Smooth muscle cell (in vitro differentiated cells): ENCODE data around the gene ACADL. TPM values are rescaled to one million over a fixed set of nuclear protein-coding genes. Genes with fewer than 3 reads are reported as not detected.

Source experiments
- DNase-seq: peaks from one replicate; lab custom pipeline; 2025; ENCODE audit not compliant: unreplicated experiment; lab: John Stamatoyannopoulos, UW
- H2AFZ ChIP-seq: fragments of 200-600 bp; sonication (generic); 2 replicates; pipeline ENCODE4 v1.6.0; 2016; ENCODE audit warnings: antibody characterized with exemption, low read depth, mild to moderate bottlenecking
- H3F3A ChIP-seq: fragments of 200-600 bp; sonication (generic); 2 replicates; pipeline ENCODE4 v1.6.0; 2017; ENCODE audit warnings: antibody characterized with exemption, low read depth
- H3K27ac ChIP-seq: fragments of 200-600 bp; sonication (generic); 2 replicates; pipeline ENCODE4 v1.5.1; 2016; ENCODE audit warnings: low read depth, mild to moderate bottlenecking
- H3K27me3 ChIP-seq: fragments of 200-600 bp; sonication (generic); 2 replicates; pipeline ENCODE4 v1.6.1; 2016; ENCODE audit warnings: low read depth, mild to moderate bottlenecking
- H3K36me3 ChIP-seq: fragments of 200-600 bp; sonication (generic); 2 replicates; pipeline ENCODE4 v1.5.1; 2016; ENCODE audit warnings: low read depth
- H3K4me1 ChIP-seq: fragments of 200-600 bp; sonication (generic); 2 replicates; pipeline ENCODE4 v1.5.1; 2016; ENCODE audit warnings: low read depth
- H3K4me2 ChIP-seq: fragments of 200-600 bp; sonication (generic); 2 replicates; pipeline ENCODE4 v1.6.0; 2016; ENCODE audit warnings: mild to moderate bottlenecking
- H3K4me3 ChIP-seq: fragments of 200-600 bp; sonication (generic); 2 replicates; pipeline ENCODE4 v1.5.1; 2016; ENCODE audit warnings: mild to moderate bottlenecking
- H3K79me2 ChIP-seq: fragments of 200-600 bp; sonication (generic); 2 replicates; pipeline ENCODE4 v1.6.0; 2016; ENCODE audit warnings: low read depth, mild to moderate bottlenecking
- H3K9ac ChIP-seq: fragments of 200-600 bp; sonication (generic); 2 replicates; pipeline ENCODE4 v1.6.0; 2016; ENCODE audit warnings: low read depth
- H3K9me3 ChIP-seq: fragments of 200-600 bp; sonication (generic); replicated peaks from 2 replicates; pipeline ENCODE4 v1.5.1; 2016; ENCODE audit warnings: low read depth
- H4K20me1 ChIP-seq: fragments of 200-600 bp; sonication (generic); 2 replicates; pipeline ENCODE4 v1.6.0; 2016; ENCODE audit warnings: low read depth
- CTCF ChIP-seq: fragments of 200-600 bp; sonication (generic); IDR thresholded peaks from 2 replicates; pipeline ENCODE4 v1.5.1; 2017; ENCODE audit warnings: borderline replicate concordance, mild to moderate bottlenecking, antibody characterized with exemption; ENCODE audit not compliant: insufficient read depth, poor library complexity, severe bottlenecking
- WGBS: methylation state at CpG from one replicate; pipeline ENCODE4 v1.1.7; 2016; ENCODE audit warnings: low lambda C conversion rate; 5-methylcytosine and 5-hydroxymethylcytosine counted together
- polyA plus RNA-seq: library from polyadenylated mRNA; unstranded; fragments of >200 nt; fragmentation: Nextera tagmentation; extraction: Ambion mirVana; gene quantifications from 2 replicates; pipeline ENCODE4 v1.2.1, GENCODE V29; 2016
- total RNA-seq: library from RNA; depleted of rRNA; stranded (reverse); fragments of >200 nt; gene quantifications from 2 replicates; pipeline ENCODE4 v1.2.3, GENCODE V29; 2014

ACADL gene
- total and polyA plus RNA-seq, 2 experiments from 2014 or later: 1.3 to 6.2 TPM

- Histone ChIP-seq H3K4me2 (no peak overlapping the region), H4K20me1 (no peaks in the 10 kb centered on the region), H3F3A (no peaks in the 10 kb centered on the region), H2AFZ (no peak overlapping the region), H3K36me3 (no peaks in the 10 kb centered on the region), H3K9me3 (no peaks in the 10 kb centered on the region), H3K27me3 (no peaks in the 10 kb centered on the region), H3K4me1 (no peaks in the 10 kb centered on the region), H3K79me2 (no peaks in the 10 kb centered on the region), H3K9ac (no peak overlapping the region), H3K4me3 (no peak overlapping the region), H3K27ac (no peak overlapping the region)
- DNase-seq: no peak
- TF ChIP-seq CTCF: no peak
Measured at GRCh38 chr2:210259687-210260086, 34.4 kb upstream of the ACADL start.

GRCh38 chr2:210252699-210253606 is 27.7 kb upstream of the ACADL start:
- DNase-seq: no peak
- Histone ChIP-seq H3K9ac (no peak overlapping the region), H3K9me3 (no peaks in the 10 kb centered on the region), H2AFZ (no peak overlapping the region), H3F3A (no peaks in the 10 kb centered on the region), H4K20me1 (no peaks in the 10 kb centered on the region), H3K4me2 (no peak overlapping the region), H3K36me3 (no peaks in the 10 kb centered on the region), H3K79me2 (no peaks in the 10 kb centered on the region), H3K27ac (no peak overlapping the region), H3K4me1 (no peaks in the 10 kb centered on the region), H3K27me3 (no peaks in the 10 kb centered on the region), H3K4me3 (no peak overlapping the region)
- 76% methylated on average over 7 of the region's 7 CpGs for WGBS
- TF ChIP-seq CTCF: no peak

- no peak for DNase-seq
- no peak overlapping the region for H3K27ac ChIP-seq
- H3K4me3 ChIP-seq: no peak overlapping the region
- H3K4me1 ChIP-seq: no peaks in the 10 kb centered on the region
- H3K79me2 ChIP-seq: no peaks in the 10 kb centered on the region
- 38% methylated on average over 1 of the region's 1 CpG for WGBS
- H2AFZ ChIP-seq: no peak overlapping the region
- TF ChIP-seq CTCF: no peak
- H3K4me2 ChIP-seq: no peak overlapping the region
- H3K9me3 ChIP-seq: no peaks in the 10 kb centered on the region
- H3F3A ChIP-seq: no peaks in the 10 kb centered on the region
- H3K9ac ChIP-seq: no peak overlapping the region
- H3K27me3 ChIP-seq: no peaks in the 10 kb centered on the region
- no peaks in the 10 kb centered on the region for H3K36me3 ChIP-seq
- no peaks in the 10 kb centered on the region for H4K20me1 ChIP-seq
Measured at GRCh38 chr2:210250622-210251021, 25.4 kb upstream of the ACADL start.

GRCh38 chr2:210233487-210233886 is 8.2 kb upstream of the ACADL start:
- Histone ChIP-seq H3K27me3 (no peaks in the 10 kb centered on the region), H3K4me2 (no peak overlapping the region), H3K79me2 (no peaks in the 10 kb centered on the region), H2AFZ (no peak overlapping the region), H3K4me3 (no peak overlapping the region), H3F3A (no peaks in the 10 kb centered on the region), H3K27ac (no peak overlapping the region), H3K36me3 (no peaks in the 10 kb centered on the region), H4K20me1 (no peaks in the 10 kb centered on the region), H3K4me1 (no peaks in the 10 kb centered on the region), H3K9ac (no peak overlapping the region), H3K9me3 (no peaks in the 10 kb centered on the region)
- no peak for TF ChIP-seq CTCF
- 87% methylated on average over 3 of the region's 3 CpGs for WGBS
- DNase-seq: no peak
